Psoas muscle (tissue), 8 donors: ENCODE data around the gene POLR3GL. TPM values are rescaled to one million over a fixed set of nuclear protein-coding genes. Genes with fewer than 3 reads are reported as not detected.
A peak's percentile ranks its signal among the peaks of the same experiment; 100 is the strongest.

Source experiments
- ATAC-seq, 4 donors: fragments of 200-7000 bp; cut with Tn5 transposase; one replicate each; pipeline ENCODE4 v1.9.1; 2020; ENCODE audit warnings: moderate library complexity in 3 of 4, mild to moderate bottlenecking in 2 of 4
- DNase-seq, 2 donors: peaks; one replicate each; pipeline ENCODE4 v3.0.0-alpha.2; 2020
- H3K27ac ChIP-seq: fragments of 200-600 bp; one replicate; pipeline ENCODE4 v1.8.0; 2022
- H3K27me3 ChIP-seq, 3 donors: fragments of 200-600 bp in 1 of 3; one replicate each; pipeline versions ENCODE4 v1.6.1 to v1.8.0; 2013 to 2022; ENCODE audit warnings: low read length in 2 of 3, mild to moderate bottlenecking in 2 of 3, moderate library complexity in 1 of 3; ENCODE audit not compliant: insufficient read depth in 3 of 3
- H3K36me3 ChIP-seq, 2 donors: fragments of 200-600 bp in 1 of 2; one replicate each; pipeline versions ENCODE4 v1.6.1 to v1.8.0; 2013 to 2022; ENCODE audit warnings: low read depth in 1 of 2, mild to moderate bottlenecking in 1 of 2, moderate library complexity in 1 of 2; ENCODE audit not compliant: insufficient read depth in 1 of 2
- H3K4me1 ChIP-seq: fragments of 200-600 bp; one replicate; pipeline ENCODE4 v1.8.0; 2022
- H3K4me3 ChIP-seq: fragments of 200-600 bp; one replicate; pipeline ENCODE4 v1.8.0; 2022; ENCODE audit warnings: mild to moderate bottlenecking
- H3K9me3 ChIP-seq: fragments of 200-600 bp; one replicate; pipeline ENCODE4 v1.8.0; 2022
- WGBS, 3 donors: extraction: QIAGEN DNeasy Blood & Tissue Kit; methylation state at CpG; one replicate each; pipeline versions ENCODE4 v1.1.6 to v1.1.7; 2013; 5-methylcytosine and 5-hydroxymethylcytosine counted together
- intact Hi-C, 2 donors: fragments of 100-400 bp; cut with DNase I; formaldehyde crosslinking; loops; one replicate each; pipeline versions ENCODE4 v1.11.0 to v1.14.2; 2022
- polyA plus RNA-seq, 3 donors: library from polyadenylated mRNA; stranded (reverse); fragments of 200-250 nt; gene quantifications; one replicate each; pipeline ENCODE4 v1.2.3, GENCODE V29; 2013
- total RNA-seq, 4 donors: library from RNA; stranded (reverse); fragmentation: NEBNext Ultra II Directional in 2 of 4; extraction: Animal tissue kit (Norgen Biotek cat#: 25700) in 2 of 4; gene quantifications; one replicate each; pipeline versions ENCODE4 v1.2.1 to v1.2.4, GENCODE V29; 2021 to 2023
- TF ChIP-seq, protein P1 (sequence below): fragments of 200-600 bp; IDR thresholded peaks from one replicate; pipeline ENCODE4 v1.8.0; 2022; ENCODE audit warnings: antibody characterized with exemption
- donor health status: healthy with polysubstance abuse.
- donor health status: DM: no; HTN: no; CAD: no; lungs with moderate emphysema.
- donor health status: Bipolar disorder and iron deficiency.
- donor health status: healthy.
- donor health status: DM: yes; HTN: yes; CAD: no.
- donor health status: DM: no; HTN: no; CAD: no.
- donor health status: DM: no; HTN: no; CAD: no.
- donor health status: DM: yes; HTN: yes; CAD: no.

Gene POLR3GL
- total and polyA plus RNA-seq, 7 donors: 30.5 to 139 (median 59.9) TPM

- ATAC-seq: no peak
- no peaks in the 10 kb centered on the region for H3K27me3 ChIP-seq
- intact Hi-C loops: loop anchor here (2.0 to 5.0 kb wide), 2 partner anchors 17 to 37 kb away; partner anchors contain the start of gene PEX11B (in 1 of the 2)
- TF ChIP-seq, protein P1, sequence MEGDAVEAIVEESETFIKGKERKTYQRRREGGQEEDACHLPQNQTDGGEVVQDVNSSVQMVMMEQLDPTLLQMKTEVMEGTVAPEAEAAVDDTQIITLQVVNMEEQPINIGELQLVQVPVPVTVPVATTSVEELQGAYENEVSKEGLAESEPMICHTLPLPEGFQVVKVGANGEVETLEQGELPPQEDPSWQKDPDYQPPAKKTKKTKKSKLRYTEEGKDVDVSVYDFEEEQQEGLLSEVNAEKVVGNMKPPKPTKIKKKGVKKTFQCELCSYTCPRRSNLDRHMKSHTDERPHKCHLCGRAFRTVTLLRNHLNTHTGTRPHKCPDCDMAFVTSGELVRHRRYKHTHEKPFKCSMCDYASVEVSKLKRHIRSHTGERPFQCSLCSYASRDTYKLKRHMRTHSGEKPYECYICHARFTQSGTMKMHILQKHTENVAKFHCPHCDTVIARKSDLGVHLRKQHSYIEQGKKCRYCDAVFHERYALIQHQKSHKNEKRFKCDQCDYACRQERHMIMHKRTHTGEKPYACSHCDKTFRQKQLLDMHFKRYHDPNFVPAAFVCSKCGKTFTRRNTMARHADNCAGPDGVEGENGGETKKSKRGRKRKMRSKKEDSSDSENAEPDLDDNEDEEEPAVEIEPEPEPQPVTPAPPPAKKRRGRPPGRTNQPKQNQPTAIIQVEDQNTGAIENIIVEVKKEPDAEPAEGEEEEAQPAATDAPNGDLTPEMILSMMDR: no peak
- peak overlapping the region; percentile 68 for H3K4me3 ChIP-seq
- no peaks in the 10 kb centered on the region for H3K9me3 ChIP-seq
- peak overlapping the region; percentile 92 for H3K27ac ChIP-seq
- no peak for DNase-seq
- peaks cover 76% of the 10 kb centered on the region for H3K4me1 ChIP-seq
- no peaks in the 10 kb centered on the region for H3K36me3 ChIP-seq
- 78 to 87% (median 83%) methylated on average over 6 of the region's 6 CpGs for WGBS, 3 donors
Measured at GRCh38 chr1:145953861-145954260, 10.6 kb upstream of the POLR3GL start.

GRCh38 chr1:145955436-145955835 is 9.1 kb upstream of the POLR3GL start:
- DNase-seq: no peak
- Histone ChIP-seq H3K27ac (peak overlapping the region; percentile 92), H3K4me3 (peak overlapping the region; percentile 68), H3K36me3 (no peaks in the 10 kb centered on the region), H3K9me3 (no peaks in the 10 kb centered on the region), H3K4me1 (peaks cover 73% of the 10 kb centered on the region), H3K27me3 (no peaks in the 10 kb centered on the region)
- 0 to 10% (median 6%) methylated on average over 2 of the region's 2 CpGs for WGBS, 3 donors
- ATAC-seq: no peak
- intact Hi-C loops: loop anchor here in 1 of 2 donors (2.0 kb wide), 1 partner anchor 19 kb away; no protein-coding TSS in a partner anchor
- TF ChIP-seq, protein P1: no peak

- Histone ChIP-seq H3K27ac (peak overlapping the region; percentile 92), H3K9me3 (no peaks in the 10 kb centered on the region), H3K27me3 (no peaks in the 10 kb centered on the region), H3K4me3 (peak overlapping the region; percentile 68), H3K4me1 (peaks cover 73% of the 10 kb centered on the region), H3K36me3 (no peaks in the 10 kb centered on the region)
- TF ChIP-seq, protein P1: no peak
- no peak for DNase-seq
- ATAC-seq: no peak
- intact Hi-C loops: no loop called here
Measured at GRCh38 chr1:145956361-145956760, 8.1 kb upstream of the POLR3GL start.

- Histone ChIP-seq H3K27ac (peak overlapping the region; percentile 92), H3K4me1 (peaks cover 72% of the 10 kb centered on the region), H3K36me3 (no peaks in the 10 kb centered on the region), H3K27me3 (no peaks in the 10 kb centered on the region), H3K4me3 (peak overlapping the region; percentile 68), H3K9me3 (no peaks in the 10 kb centered on the region)
- WGBS, 3 donors: 1 to 3% (median 3%) methylated on average over 3 of the region's 3 CpGs
- intact Hi-C loops: no loop called here
- peak in 3 of 4 donors; percentile 15 to 56 (median 35) for ATAC-seq
- TF ChIP-seq, protein P1: no peak
- DNase-seq: peak; percentile 43 to 68
Measured at GRCh38 chr1:145956781-145957442, 7.6 kb upstream of the POLR3GL start.
